Chondrocyte (in vitro differentiated cells): ENCODE measurements around the gene LOXL4. TPM values are rescaled to one million over a fixed set of nuclear protein-coding genes. Genes with fewer than 3 reads are reported as not detected.

Source experiments
- DNase-seq: peaks from one replicate; pipeline ENCODE4 v3.0.0; 2021; ENCODE audit warnings: mixed read lengths, low spot score
- H3K27ac Mint-ChIP-seq: one replicate; pipeline ENCODE4 v1.8.0; 2021; ENCODE audit warnings: mild to moderate bottlenecking, moderate library complexity, mixed read lengths; ENCODE audit not compliant: unreplicated experiment
- H3K27me3 Mint-ChIP-seq: 2 replicates; pipeline ENCODE4 v1.8.0; 2021; ENCODE audit warnings: low read depth, mixed read lengths
- H3K36me3 Mint-ChIP-seq: 2 replicates; pipeline ENCODE4 v1.8.0; 2021; ENCODE audit warnings: low read depth, mixed read lengths
- H3K4me1 Mint-ChIP-seq: 2 replicates; pipeline ENCODE4 v1.8.0; 2021; ENCODE audit warnings: low read depth, mild to moderate bottlenecking, mixed read lengths
- H3K4me3 Mint-ChIP-seq: one replicate; pipeline ENCODE4 v1.8.0; 2021; ENCODE audit warnings: mild to moderate bottlenecking, moderate library complexity, mixed read lengths; ENCODE audit not compliant: unreplicated experiment
- H3K9me3 Mint-ChIP-seq: 2 replicates; pipeline ENCODE4 v1.8.0; 2021; ENCODE audit warnings: low read depth, mixed read lengths
- total RNA-seq: library from RNA; stranded (reverse); gene quantifications from 3 replicates; pipeline ENCODE4 v1.2.1, GENCODE V29; 2021
- TF ChIP-seq, protein P1 (sequence below): fragments of 200-600 bp; sonication (generic); IDR thresholded peaks from 2 replicates; pipeline ENCODE4 v1.5.0; 2021; ENCODE audit warnings: antibody characterized with exemption, mild to moderate bottlenecking, moderate library complexity

The LOXL4 gene
- total RNA-seq, 1 donor from 2014 or later = 1.7 TPM

DNA sequence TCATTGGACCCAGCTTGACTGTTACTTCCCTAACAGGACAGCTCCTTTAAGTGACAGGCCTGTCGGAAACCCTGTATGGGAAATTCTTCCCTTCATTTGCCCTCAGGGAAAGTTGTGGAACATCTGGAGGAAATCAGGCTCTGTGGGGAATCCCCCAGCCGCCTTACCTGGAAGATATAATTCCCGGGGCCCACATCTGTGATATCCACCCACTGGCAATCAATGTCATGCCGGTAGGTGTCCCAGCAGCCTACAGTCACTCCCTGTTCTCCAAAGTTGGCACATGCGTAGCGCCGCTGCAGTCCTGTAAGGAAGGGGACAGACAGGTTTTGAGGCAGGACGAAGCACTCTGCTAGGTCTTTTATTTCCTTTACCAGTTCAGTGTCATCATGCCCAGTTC lies 16.6 kb downstream of the LOXL4 start:
- H3K27ac Mint-ChIP-seq = no peak overlapping the region
- H3K4me3 Mint-ChIP-seq = no peak overlapping the region
- no peaks in the 10 kb centered on the region for H3K4me1 Mint-ChIP-seq
- TF ChIP-seq, protein P1, sequence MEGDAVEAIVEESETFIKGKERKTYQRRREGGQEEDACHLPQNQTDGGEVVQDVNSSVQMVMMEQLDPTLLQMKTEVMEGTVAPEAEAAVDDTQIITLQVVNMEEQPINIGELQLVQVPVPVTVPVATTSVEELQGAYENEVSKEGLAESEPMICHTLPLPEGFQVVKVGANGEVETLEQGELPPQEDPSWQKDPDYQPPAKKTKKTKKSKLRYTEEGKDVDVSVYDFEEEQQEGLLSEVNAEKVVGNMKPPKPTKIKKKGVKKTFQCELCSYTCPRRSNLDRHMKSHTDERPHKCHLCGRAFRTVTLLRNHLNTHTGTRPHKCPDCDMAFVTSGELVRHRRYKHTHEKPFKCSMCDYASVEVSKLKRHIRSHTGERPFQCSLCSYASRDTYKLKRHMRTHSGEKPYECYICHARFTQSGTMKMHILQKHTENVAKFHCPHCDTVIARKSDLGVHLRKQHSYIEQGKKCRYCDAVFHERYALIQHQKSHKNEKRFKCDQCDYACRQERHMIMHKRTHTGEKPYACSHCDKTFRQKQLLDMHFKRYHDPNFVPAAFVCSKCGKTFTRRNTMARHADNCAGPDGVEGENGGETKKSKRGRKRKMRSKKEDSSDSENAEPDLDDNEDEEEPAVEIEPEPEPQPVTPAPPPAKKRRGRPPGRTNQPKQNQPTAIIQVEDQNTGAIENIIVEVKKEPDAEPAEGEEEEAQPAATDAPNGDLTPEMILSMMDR = no peak
- peaks cover 20% of the 10 kb centered on the region for H3K36me3 Mint-ChIP-seq
- no peaks in the 10 kb centered on the region for H3K9me3 Mint-ChIP-seq
- no peaks in the 10 kb centered on the region for H3K27me3 Mint-ChIP-seq
- DNase-seq = no peak

DNA sequence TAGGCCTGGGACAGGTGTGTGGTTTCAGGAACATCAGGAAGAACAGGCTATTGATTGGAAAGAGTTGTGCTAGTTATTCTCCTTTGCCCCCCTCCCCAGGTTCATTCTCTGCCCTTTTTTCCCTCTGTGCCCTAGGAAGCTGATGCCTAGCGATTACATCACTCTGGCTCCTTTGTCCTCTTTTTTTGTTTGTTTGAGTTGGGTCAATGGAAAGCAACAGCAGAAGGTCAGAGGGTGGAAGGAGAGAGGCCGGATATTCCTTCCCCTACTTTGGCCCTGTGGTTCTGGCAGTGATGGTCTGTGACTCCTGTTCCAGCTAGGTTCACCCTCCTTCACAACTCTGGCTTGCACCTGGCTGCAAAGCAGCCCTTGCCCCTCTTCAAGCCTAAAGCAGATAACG lies 18.9 kb downstream of the LOXL4 start:
- H3K27ac Mint-ChIP-seq = no peak overlapping the region

GRCh38 chr10:98248018-98248417 lies 20.0 kb downstream of the LOXL4 start:
- Mint-ChIP-seq H3K27me3 (no peaks in the 10 kb centered on the region), H3K4me1 (no peaks in the 10 kb centered on the region), H3K27ac (no peak overlapping the region), H3K36me3 (peaks cover 25% of the 10 kb centered on the region), H3K9me3 (no peaks in the 10 kb centered on the region), H3K4me3 (no peak overlapping the region)
- DNase-seq = no peak
- TF ChIP-seq, protein P1 = no peak

More for the DNA sequence above, 18.9 kb downstream of the LOXL4 start:
- peaks cover 23% of the 10 kb centered on the region for H3K36me3 Mint-ChIP-seq
- H3K4me3 Mint-ChIP-seq = no peak overlapping the region
- TF ChIP-seq, protein P1 = no peak
- H3K27me3 Mint-ChIP-seq = no peaks in the 10 kb centered on the region
- no peaks in the 10 kb centered on the region for H3K9me3 Mint-ChIP-seq
- no peak for DNase-seq
- H3K4me1 Mint-ChIP-seq = no peaks in the 10 kb centered on the region

DNA sequence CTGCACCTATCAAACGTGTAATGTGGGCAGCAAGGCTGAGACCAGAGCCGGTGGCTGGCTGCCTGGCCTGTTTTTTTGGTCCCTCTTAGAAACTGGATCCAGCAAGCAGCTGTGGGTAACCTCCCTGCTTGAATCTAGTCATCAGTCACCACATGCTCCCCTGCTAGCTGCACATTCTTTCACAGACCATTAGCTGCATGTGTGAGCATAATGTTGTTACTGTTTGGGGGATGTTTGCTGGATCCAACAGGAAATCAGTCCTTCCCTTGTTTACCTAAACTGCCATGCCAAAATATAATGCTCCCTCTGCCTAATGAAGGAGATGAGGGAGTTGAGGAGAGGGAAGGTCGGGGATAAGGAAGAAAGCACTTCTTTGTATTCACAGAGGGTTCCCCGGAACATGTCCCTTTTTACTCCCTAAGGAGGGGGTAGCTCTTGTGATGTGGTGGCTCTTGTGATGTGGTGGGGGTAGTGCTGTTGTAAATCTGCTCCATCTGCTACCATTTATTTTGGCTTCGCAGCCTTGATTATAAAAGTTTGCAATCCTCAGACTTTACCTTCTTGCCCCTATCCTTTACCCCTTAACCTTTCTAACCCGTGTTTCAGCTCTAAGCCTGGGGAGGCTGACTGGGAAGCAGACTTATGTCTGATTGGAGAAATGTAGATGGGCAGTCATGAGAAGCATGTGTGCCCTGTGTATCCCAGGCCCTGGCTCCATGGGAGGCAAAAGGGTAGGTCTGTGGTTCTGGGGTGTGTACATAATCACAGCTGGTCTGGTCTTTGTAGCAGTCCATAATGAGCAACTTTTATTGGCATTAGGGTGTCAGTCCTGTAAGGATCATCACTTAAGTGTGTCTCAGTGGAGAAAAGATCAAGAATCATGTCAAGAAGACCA lies 20.8 kb downstream of the LOXL4 start:
- H3K27me3 Mint-ChIP-seq = no peaks in the 10 kb centered on the region
- no peak overlapping the region for H3K27ac Mint-ChIP-seq
- TF ChIP-seq, protein P1 = no peak
- no peak overlapping the region for H3K4me3 Mint-ChIP-seq
- no peak for DNase-seq
- H3K4me1 Mint-ChIP-seq = no peaks in the 10 kb centered on the region
- H3K9me3 Mint-ChIP-seq = no peaks in the 10 kb centered on the region
- peaks cover 25% of the 10 kb centered on the region for H3K36me3 Mint-ChIP-seq

GRCh38 chr10:98244586-98244985 lies 23.4 kb downstream of the LOXL4 start:
- Mint-ChIP-seq H3K27ac (no peak overlapping the region), H3K27me3 (no peaks in the 10 kb centered on the region), H3K9me3 (no peaks in the 10 kb centered on the region), H3K4me1 (no peaks in the 10 kb centered on the region), H3K4me3 (no peak overlapping the region), H3K36me3 (peaks cover 18% of the 10 kb centered on the region)
- TF ChIP-seq, protein P1 = no peak
- DNase-seq = no peak
